Hematopoietic multipotent progenitor cell (in vitro differentiated cells): ENCODE measurements around the gene PPRC1. TPM values are rescaled to one million over a fixed set of nuclear protein-coding genes. Genes with fewer than 3 reads are reported as not detected.

Source experiments
- DNase-seq, 3 donors: peaks; one replicate each; pipeline ENCODE4 v3.0.0-alpha.2; 2011 to 2015; ENCODE audit warnings: low read depth in 2 of 3, low spot score in 2 of 3
- total RNA-seq: library from RNA; depleted of rRNA; stranded (reverse); fragments of >200 nt; gene quantifications from one replicate; pipeline ENCODE4 v1.2.3, GENCODE V29; 2012

PPRC1 gene
- total RNA-seq, 1 donor: 23.7 TPM

DNA sequence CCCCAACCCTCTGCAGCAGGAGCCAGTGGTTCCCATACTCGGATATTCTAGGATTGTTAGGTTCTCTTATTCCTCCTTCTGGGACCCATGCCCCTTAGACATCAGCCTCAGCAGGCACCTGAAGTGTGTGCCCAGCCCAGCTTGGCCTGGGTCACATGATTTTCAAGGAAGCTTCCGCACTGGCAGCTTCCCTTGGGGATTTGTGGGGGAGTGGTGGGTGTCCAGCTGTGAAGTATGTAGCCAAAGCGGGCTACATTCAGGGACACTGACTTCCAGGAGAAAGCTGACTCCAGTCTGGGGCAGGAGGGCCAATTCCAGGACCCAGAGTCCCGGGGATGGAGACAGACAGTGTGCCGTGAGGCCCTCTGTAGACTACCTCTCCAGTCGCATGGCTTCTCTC, 14.0 kb upstream of the PPRC1 start:
- DNase-seq: no peak

DNA sequence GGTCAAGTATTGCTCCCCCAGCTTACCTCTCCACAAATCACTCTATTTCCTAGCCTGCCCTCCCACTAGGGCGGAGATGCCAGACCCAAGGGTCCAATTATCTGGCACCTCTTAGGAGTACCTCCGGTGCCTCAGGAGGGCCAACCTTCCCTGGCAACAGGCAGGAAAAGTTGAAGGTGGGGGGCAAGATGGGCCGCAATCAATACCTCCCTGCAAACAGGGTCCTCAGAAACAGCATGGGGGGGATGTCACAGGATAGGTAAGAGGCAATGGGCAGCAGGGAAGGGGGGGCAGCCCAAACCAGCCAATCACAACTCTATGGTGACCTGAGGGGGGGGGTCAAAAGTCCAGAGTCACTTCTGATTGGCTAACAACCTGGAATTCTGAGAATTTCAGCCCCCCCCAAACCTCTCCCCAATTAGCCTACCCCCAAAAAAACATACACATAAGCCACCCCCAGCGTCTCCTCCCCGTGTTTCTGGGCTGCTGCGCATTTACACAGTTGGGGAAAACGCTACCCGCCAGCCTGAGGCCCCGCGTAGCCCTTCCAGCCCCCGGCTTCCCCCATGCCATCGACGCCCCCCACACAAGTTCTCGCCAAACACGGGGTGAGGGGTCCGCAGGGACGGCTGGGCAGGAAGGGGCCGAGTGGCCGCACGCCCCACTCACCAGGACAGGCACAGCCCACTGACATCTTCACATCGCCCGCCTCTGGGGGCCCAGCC, 13.3 kb upstream of the PPRC1 start:
- peak in 2 of 3 donors; percentile 53 to 71 for DNase-seq

DNA sequence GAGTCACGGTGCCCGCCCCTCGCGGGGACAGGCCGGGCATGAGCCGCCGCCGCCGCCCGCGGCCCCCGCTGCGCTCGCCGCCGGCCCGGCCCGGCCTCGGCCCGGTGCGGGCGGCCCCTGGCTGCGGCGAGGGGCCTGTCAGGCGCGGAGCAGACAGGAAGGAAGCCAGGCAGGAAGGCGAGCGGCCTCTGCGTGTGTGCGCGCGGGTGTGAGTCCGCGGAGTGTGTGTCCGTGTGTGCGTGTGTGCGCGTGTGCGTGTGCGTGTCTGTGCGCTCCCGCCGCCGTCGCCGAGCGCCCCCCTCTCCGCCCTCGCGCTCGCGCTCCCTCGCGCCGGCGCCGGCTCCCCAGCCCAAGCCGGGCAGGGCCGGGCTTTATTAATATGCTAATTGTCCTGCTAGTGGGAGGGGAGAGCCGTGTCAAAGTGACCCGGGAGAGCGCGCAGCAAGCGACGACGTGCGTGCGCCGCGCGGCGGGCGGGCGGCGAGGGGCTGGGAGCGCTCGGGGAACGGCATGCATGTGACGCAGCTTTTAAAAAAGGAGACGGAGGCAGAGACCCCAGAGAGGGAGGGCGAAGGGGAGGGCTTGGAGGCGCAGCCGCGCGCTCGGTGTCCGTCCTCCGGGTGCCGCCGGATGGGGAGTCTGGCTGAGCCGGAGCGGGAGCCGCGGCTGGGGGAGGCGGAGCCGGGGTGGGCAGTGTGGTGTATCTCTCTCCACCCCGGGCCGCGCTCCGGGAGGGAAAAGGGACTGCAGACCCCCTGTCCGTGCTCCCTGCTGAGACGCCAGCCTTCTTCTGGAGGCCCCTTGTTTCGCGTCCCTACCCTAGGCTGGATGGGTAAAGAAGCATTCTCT, 12.5 kb upstream of the PPRC1 start, which contains the start of gene LDB1:
LDB1 (minus strand) TSS at position 227 of the 849 bp plus-strand sequence. CDS start 258 bp downstream, outside the sequence.
- peak; percentile 55 to 79 (median 75) for DNase-seq

DNA sequence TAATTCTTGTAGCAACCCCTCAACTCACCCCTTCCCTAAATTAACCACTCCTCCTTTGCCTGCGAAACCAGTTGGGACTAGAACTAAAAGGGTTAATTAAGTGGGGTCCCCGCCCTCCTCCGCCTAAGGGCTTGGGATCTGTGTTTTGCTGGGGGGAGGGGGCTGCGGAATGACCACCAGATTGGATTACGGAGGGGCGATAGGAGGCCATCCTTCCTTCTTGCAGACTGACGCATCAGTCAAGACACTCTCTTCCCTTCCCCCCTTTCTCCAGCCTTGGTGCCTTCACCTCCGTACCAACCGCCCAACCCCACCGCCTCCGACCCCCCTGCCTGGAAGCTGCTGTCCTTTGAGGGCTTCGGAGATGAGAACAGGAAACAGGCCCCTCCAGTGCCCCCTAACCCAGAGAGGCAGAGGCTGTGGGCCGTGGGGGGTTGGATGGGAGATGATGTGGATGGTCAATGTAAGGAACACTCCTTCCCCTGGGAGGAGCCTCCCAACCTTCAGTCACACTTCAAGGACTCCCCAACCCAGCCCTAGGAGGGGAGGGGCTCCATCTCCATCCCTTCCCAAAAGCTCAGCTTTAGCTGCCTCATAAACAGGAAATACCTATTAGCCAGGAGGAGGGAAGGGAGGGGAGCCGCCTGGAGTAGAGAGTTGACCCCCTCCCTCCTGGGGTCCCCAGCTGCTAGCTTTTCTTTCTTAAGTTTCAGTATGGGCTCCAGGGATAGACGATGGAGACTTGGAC, 11.7 kb upstream of the PPRC1 start:
- peak in 1 of 3 donors; percentile 52 for DNase-seq

DNA sequence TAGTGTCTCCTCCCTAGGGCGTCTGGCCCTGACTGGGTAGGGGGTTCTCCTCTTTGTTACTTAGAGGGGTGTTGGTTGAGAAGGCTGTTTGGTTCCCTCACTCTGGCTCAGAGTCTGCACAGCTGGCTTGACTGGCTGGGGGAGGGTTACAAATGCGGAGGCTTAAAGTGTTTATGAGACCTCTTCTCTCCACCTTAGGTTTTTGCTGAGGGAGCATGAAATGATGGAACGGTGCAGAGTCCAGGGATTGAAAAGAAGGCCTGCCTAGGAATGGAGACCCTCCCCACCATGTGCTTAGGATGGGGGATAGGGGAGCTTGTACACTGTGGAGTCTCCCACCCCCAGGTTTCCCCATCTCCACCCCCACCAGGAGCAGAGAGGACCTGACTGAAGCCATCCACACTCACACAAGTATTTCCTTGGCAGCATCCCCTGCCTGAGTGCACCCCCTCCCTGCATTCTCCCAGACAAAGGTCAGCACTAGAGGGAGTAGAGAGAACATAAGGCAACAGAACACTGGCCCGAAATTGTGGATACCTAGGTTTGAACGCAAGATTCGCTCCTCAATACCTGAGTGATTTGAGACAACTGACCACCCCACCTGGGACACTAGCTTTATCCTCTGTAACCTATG, 11.0 kb upstream of the PPRC1 start:
- no peak for DNase-seq

DNA sequence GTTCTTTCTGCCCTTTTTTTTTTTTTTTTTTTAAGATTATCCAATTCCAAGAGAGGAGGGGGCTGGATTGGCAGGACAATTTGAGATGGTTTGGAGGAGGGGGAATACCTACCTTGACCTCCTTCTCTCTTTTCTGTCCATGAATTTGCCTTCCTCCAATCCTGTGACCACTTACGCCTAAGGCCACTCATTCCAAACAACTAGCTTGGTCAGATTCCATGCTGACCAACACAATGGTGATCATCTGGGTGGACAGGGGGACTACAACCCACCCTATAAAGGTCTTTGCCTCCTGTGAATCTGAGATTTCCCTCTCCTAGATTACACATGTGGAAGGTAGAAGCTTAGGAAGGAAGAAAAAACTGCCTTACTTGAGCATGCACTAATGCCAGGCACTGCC, 10.4 kb upstream of the PPRC1 start:
- no peak for DNase-seq

DNA sequence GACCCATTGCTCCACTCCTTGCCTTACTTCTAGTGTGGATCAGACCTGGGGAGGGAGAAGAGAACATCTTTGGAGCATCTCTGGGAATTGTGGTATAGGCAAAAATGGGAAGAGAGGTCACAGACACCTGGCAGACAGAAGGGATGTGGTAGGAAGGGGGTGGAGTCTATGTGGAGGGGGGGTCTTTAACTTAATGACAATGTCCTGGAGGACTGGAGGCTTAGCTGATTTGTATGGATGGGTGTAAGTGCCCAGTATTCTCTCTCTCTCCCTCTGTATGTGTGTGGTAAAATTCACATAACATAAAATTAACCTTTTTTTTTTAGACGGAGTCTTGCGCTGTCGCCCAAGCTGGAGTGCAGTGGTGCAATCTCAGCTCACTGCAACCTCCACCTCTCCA, 9.6 kb upstream of the PPRC1 start:
- DNase-seq: no peak

DNA sequence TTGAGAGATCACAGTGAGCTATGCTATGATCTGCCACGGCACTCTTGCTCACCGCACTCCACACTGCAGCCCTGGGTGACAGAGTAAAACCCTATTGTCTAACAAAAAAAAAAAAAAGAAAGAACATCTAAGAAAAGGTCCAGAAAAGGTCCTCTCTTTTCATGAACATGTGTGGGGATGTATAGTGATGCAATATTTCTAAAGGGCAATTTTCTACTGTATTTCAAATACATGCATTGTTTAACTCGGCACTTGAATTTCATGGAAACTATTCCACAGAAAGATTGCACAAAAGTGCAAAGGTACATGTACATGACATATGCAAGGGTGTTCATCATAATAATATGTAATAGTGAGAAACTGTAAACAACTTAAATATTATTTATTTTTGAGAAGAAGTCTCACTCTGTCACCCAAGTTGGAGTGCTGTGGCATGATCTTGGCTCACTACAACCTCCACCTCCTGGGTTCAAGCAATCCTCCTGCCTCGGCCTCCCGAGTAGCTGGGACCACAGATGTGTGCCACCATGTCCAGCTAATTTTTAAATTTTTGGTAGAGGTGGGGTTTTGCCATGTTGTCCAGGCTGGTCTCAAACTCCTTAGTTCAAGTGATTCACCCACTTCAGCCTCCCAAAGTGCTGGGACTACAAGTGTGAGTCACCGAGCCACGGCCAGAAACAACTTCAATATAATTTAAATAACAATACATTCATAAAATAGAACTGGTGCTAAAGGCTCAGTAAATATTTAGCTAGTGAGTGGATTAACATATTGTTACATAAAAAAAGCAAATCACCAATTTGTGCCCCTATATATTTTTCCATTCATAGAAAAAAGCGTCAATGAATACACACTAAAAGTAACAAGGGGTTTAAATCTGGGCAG, 1.3 kb upstream of the PPRC1 start:
- no peak for DNase-seq

DNA sequence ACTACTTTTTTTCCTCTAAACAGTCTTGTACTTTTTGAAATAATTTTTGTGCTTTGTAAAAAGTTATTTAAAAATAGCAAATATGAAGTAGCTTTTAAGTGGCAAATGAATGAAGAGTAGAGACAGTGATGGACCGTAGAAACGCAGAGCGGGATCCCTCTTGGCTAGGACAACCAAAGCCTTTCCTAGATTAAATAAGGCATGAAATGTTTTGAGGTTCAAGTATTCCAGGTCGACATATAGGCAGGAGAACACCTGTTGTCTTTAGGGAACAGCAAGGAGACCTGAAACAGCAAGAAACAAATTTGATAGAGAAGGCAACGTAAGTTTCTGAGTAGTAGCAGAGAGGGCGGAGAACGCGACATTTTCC, 662 bp upstream of the PPRC1 start:
- DNase-seq: no peak

DNA sequence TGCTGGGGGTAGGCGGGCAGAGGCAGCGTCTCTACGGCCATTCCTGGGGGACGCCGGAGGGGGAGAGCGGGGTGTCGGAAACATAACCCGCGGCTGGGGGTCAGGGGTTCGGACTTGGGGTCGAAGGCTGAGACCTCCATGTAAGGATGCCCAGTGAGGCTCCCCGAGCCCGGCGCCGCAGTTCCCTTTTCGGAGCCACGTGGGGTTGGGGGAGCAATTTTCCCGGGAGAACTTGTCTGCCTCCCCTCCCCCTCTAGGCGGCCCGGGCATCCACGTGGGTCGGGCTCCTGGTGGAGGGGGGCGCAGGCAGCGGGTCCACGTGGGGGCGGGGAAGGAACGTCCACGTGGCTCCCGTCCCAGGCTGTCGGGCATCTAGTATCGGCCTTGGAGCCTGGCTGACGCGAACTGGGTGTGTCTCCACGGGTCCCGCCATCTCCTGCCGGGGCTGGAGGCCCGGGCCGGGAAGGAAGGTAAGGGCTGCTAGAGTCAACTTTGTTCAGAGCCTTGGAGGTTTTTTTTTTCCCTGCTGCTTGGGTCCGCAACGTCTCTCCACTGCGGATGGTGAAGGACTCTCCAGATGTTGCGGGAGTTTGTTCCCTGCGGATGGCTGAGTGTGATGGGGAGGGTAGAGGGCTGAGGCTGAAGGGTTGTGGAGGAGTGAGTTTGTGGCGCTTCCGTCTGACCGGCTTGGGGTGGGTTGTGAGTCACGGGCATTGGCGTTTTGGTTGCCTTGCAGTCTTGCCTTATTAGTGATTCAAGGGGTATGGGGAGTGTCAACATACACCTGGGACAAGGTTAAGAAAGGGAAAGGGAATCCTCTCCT, 744 bp downstream of the PPRC1 start:
- DNase-seq: peak in 2 of 3 donors; percentile 54

DNA sequence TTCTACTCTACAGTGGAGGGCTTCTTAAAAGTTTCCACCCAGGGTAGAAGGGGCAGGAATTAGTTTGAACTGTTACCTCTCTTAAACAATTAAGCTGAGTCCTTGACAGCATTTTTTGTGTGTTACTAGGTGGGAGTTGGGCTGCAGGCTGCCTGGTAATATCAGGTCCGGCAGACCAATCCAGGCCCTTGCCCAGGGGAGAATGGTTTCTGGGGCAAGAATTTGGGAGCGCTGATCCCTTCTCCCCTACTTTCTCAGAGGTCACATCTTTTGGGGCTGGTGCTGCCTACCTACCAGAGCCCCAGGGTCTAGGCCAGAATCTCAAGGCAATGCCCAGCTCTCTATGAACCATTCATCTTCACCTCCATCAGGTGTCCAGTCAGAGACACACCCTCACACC, 1.6 kb downstream of the PPRC1 start:
- DNase-seq: no peak

DNA sequence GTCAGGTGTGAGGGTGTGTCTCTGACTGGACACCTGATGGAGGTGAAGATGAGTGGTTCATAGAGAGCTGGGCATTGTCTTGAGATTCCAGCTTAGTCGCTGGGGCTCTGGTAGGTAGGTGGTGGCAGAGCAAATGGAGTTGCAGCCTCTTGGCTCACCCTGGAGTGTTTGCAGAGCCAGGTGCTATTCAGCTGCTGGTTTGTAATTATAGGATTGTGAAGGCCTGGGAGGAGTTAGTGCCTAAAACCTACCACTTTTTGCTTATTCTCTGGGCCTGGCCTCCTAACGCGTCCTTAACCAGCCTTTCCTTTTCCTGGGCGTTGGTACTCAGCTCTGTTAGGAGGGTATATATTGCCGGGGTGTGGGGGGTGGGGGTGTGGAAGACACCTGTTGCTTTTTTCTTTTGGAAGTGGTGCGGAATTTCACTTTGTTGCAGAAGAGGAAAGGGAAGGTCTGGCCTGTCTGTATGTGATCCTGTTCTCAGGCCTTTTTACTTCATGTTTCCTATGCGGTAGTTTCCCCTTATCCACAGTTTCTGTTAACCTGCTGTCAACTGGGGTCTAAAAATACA, 3.2 kb downstream of the PPRC1 start:
- DNase-seq: no peak

DNA sequence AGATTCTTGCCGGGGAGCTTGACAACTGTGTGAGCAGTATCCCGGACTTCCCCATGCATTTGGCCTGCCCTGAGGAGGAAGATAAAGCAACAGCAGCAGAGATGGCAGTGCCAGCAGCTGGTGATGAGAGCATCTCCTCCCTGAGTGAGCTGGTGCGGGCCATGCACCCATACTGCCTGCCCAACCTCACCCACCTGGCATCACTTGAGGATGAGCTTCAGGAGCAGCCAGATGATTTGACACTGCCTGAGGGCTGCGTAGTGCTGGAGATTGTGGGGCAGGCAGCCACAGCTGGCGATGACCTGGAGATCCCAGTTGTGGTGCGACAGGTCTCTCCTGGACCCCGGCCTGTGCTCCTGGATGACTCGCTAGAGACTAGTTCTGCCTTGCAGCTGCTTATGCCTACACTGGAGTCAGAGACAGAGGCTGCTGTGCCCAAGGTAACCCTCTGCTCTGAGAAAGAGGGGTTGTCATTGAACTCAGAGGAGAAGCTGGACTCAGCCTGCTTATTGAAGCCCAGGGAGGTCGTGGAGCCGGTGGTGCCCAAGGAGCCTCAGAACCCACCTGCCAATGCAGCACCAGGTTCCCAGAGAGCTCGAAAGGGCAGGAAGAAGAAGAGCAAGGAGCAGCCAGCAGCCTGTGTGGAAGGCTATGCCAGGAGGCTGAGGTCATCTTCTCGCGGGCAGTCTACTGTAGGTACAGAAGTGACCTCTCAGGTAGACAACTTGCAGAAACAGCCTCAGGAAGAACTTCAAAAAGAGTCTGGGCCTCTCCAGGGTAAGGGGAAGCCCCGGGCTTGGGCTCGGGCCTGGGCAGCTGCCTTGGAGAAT, 6.7 kb downstream of the PPRC1 start:
- DNase-seq: no peak

DNA sequence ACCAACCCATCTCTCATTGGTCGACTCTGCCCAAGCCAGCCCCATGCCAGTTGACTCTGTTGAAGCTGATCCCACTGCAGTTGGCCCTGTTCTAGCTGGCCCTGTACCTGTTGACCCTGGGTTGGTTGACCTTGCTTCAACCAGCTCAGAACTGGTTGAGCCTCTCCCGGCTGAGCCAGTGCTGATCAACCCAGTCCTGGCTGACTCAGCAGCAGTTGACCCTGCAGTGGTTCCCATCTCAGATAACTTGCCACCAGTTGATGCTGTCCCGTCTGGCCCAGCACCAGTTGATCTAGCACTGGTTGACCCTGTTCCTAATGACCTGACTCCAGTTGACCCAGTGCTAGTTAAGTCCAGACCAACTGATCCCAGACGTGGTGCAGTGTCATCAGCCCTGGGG, 7.4 kb downstream of the PPRC1 start:
- DNase-seq: no peak

DNA sequence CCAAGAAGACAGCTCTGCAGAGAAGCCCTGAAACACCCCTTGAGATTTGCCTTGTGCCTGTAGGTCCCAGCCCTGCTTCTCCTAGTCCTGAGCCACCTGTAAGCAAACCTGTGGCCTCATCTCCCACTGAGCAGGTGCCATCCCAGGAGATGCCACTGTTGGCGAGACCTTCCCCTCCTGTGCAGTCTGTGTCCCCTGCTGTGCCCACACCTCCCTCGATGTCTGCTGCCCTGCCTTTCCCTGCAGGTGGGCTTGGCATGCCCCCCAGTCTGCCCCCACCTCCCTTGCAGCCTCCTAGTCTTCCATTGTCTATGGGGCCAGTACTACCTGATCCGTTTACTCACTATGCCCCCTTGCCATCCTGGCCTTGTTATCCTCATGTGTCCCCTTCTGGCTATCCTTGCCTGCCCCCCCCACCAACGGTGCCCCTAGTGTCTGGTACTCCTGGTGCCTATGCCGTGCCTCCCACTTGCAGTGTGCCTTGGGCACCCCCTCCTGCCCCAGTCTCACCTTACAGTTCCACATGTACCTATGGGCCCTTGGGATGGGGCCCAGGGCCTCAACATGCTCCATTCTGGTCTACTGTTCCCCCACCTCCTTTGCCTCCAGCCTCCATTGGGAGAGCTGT, 8.2 kb downstream of the PPRC1 start:
- DNase-seq: no peak

DNA sequence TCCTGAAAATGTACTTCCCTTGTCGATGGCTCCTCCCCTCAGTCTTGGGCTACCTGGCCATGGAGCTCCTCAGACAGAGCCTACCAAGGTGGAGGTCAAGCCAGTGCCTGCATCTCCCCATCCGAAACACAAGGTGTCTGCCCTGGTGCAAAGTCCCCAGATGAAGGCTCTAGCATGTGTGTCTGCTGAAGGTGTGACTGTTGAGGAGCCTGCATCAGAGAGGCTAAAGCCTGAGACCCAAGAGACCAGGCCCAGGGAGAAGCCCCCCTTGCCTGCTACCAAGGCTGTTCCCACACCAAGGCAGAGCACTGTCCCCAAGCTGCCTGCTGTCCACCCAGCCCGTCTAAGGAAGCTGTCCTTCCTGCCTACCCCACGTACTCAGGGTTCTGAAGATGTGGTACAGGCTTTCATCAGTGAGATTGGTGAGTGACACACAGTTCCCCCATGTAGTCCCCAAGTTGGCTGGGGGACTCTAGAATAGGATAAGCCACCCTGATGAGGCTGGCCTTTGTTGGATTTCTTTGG, 8.8 kb downstream of the PPRC1 start:
- DNase-seq: no peak

DNA sequence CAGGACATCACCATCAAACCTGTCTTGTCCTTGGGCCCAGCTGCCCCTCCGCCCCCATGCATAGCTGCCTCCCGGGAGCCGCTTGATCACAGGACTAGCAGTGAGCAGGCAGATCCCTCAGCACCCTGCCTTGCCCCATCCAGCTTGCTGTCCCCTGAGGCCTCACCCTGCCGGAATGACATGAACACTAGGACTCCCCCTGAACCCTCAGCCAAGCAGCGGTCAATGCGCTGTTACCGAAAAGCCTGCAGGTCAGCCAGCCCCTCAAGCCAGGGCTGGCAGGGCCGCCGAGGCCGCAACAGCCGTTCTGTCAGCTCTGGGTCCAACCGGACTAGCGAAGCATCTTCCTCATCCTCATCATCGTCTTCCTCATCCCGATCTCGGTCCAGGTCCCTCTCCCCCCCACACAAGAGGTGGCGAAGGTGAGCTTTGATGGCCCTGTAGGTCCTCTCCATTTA, 14.2 kb downstream of the PPRC1 start:
- no peak for DNase-seq
